Peyer's patch (tissue), 4 donors: ENCODE results near the gene CD44. TPM values are rescaled to one million over a fixed set of nuclear protein-coding genes. Genes with fewer than 3 reads are reported as not detected.

ENCODE experiments used
- DNase-seq, 3 donors: peaks; one replicate each; pipeline ENCODE4 v3.0.0-alpha.2; 2017 to 2019
- H3K27ac ChIP-seq, 4 donors: fragments of 200-600 bp; sonication (generic); one replicate each; pipeline ENCODE4 v1.5.1; 2016 to 2019
- H3K27me3 ChIP-seq, 2 donors: fragments of 200-600 bp; sonication (generic); one replicate each; pipeline ENCODE4 v1.5.1; 2019
- H3K36me3 ChIP-seq, 3 donors: fragments of 200-600 bp; sonication (generic); one replicate each; pipeline ENCODE4 v1.5.1; 2016 to 2019
- H3K4me1 ChIP-seq, 4 donors: fragments of 200-600 bp; sonication (generic); one replicate each; pipeline ENCODE4 v1.5.1; 2016 to 2019
- H3K4me3 ChIP-seq, 4 donors: fragments of 200-600 bp; sonication (generic); 1 replicate in 3 of 4; 2 replicates in 1 of 4; pipeline ENCODE4 v1.5.1; 2016 to 2019; ENCODE audit warnings: mild to moderate bottlenecking in 1 of 4
- H3K9me3 ChIP-seq, 4 donors: fragments of 200-600 bp; sonication (generic); one replicate each; pipeline ENCODE4 v1.5.1; 2016 to 2019; ENCODE audit warnings: mild to moderate bottlenecking in 1 of 4
- CTCF ChIP-seq, 6 experiments: fragments of 450-650 bp in 4 of 6; fragments of 200-600 bp in 2 of 6; sonication (generic) in 1 of 6; IDR thresholded peaks; one replicate each; pipeline ENCODE4 v1.5.1; 2017 to 2019; ENCODE audit warnings: antibody characterized with exemption in 6 of 6, mild to moderate bottlenecking in 3 of 6, moderate library complexity in 1 of 6
- POLR2A ChIP-seq, 2 donors: fragments of 450-650 bp; IDR thresholded peaks; one replicate each; pipeline ENCODE4 v1.5.1; 2017; ENCODE audit warnings: antibody characterized with exemption in 2 of 2, mild to moderate bottlenecking in 2 of 2, moderate library complexity in 2 of 2
- total RNA-seq, 4 donors: library from RNA; depleted of rRNA; stranded (reverse); fragments of >200 nt; gene quantifications; one replicate each; pipeline ENCODE4 v1.1.0, GENCODE V29; 2016

The CD44 gene
- total RNA-seq, 4 donors from 2014 or later: 71.6 to 412 (median 130) TPM

- Histone ChIP-seq H3K9me3 (no peaks in the 10 kb centered on the region), H3K4me1 (no peaks in the 10 kb centered on the region), H3K4me3 (no peak overlapping the region), H3K36me3 (no peaks in the 10 kb centered on the region), H3K27ac (no peak overlapping the region), H3K27me3 (no peaks in the 10 kb centered on the region)
- DNase-seq: no peak
- no peak for TF ChIP-seq POLR2A (IDR thresholded peaks at IDR 0.05)
- no peak for TF ChIP-seq CTCF (IDR thresholded peaks at IDR 0.05)
Measured at GRCh38 chr11:35280727-35281126, 141.8 kb downstream of the CD44 start.

GRCh38 chr11:35281169-35281688, 142.3 kb downstream of the CD44 start:
- no peak for DNase-seq
- Histone ChIP-seq H3K4me3 (no peak overlapping the region), H3K9me3 (no peaks in the 10 kb centered on the region), H3K36me3 (no peaks in the 10 kb centered on the region), H3K27me3 (no peaks in the 10 kb centered on the region), H3K4me1 (no peaks in the 10 kb centered on the region), H3K27ac (no peak overlapping the region)
- TF ChIP-seq CTCF (IDR thresholded peaks at IDR 0.05): no peak
- TF ChIP-seq POLR2A (IDR thresholded peaks at IDR 0.05): no peak

Other genes starting within 250 kb of the CD44 start
- 10 to 100 TPM; 11.7 to 25.6 (median 13.8) TPM for gene APIP, start 222.8 kb upstream of the CD44 start, total RNA-seq
- gene PDHX, start 222.6 kb upstream of the CD44 start, total RNA-seq: 10 to 100 TPM; 15.4 to 87.5 (median 22.4) TPM